Endothelial cell of umbilical vein (primary cell): ENCODE results near the gene TRIM45. TPM values are rescaled to one million over a fixed set of nuclear protein-coding genes. Genes with fewer than 3 reads are reported as not detected.

Source experiments
- BruUV-seq: library from RNA; stranded (reverse); fragments of 400-500 nt; replicated peaks from 2 replicates; lab custom pipeline; 2021; lab: Mats Ljungman, UMichigan
- CTCF ChIA-PET: fragments of 300-600, 350-600 bp; sonication (Branson Sonifier 250); formaldehyde crosslinking; loops from one replicate; lab custom pipeline; 2021; ENCODE audit warnings: antibody characterized with exemption, inconsistent platforms; lab: Charles Lee
- POLR2A ChIA-PET: fragments of 300-600, 350-600 bp; sonication (Branson Sonifier 250); formaldehyde crosslinking; loops from one replicate; lab custom pipeline; 2021; ENCODE audit warnings: antibody characterized with exemption, inconsistent platforms; lab: Charles Lee
- DNase-seq: peaks from one replicate; pipeline ENCODE4 v3.0.0-alpha.2; 2011; ENCODE audit warnings: low read depth, low spot score
- FAIRE-seq: peaks from 2 replicates; lab custom pipeline; 2011; peaks lifted over from hg19 to GRCh38; lab: Jason Lieb, UNC
- H2AFZ ChIP-seq: 2 replicates; pipeline ENCODE4 v1.6.0; 2012; ENCODE audit warnings: low read depth, low read length, control low read depth, inconsistent platforms
- H3K27ac ChIP-seq: 2 replicates; pipeline ENCODE4 v1.5.1; 2011; ENCODE audit warnings: low read depth, mild to moderate bottlenecking, control low read depth, low read length, moderate library complexity; ENCODE audit not compliant: insufficient read depth
- H3K27me3 ChIP-seq, 2 experiments: 2 replicates each; pipeline versions ENCODE4 v1.6.0 to v1.6.1; 2011; ENCODE audit warnings: low read length in 2 of 2, mixed read lengths in 1 of 2; ENCODE audit not compliant: control insufficient read depth in 2 of 2, insufficient read depth in 2 of 2
- H3K36me3 ChIP-seq, 2 experiments: 2 replicates in 1 of 2; 3 replicates in 1 of 2; pipeline ENCODE4 v1.5.1; 2011; ENCODE audit warnings: low read length in 2 of 2, mild to moderate bottlenecking in 1 of 2, moderate library complexity in 1 of 2; ENCODE audit not compliant: control insufficient read depth in 2 of 2, insufficient read depth in 2 of 2; ENCODE audit errors: extremely low read depth in 1 of 2
- H3K4me1 ChIP-seq: 3 replicates; pipeline ENCODE4 v1.5.1; 2011; ENCODE audit warnings: mild to moderate bottlenecking, low read length; ENCODE audit not compliant: control insufficient read depth, insufficient read depth; ENCODE audit errors: extremely low read depth
- H3K4me2 ChIP-seq: 2 replicates; pipeline ENCODE4 v1.6.1; 2011; ENCODE audit warnings: low read length, control low read depth, mixed read lengths; ENCODE audit not compliant: insufficient read depth
- H3K4me3 ChIP-seq, 3 experiments: fragments of 200-600 bp in 1 of 3; sonication (generic), shearing (Covaris generic) in 1 of 3; replicated peaks in 1 of 3; 2 replicates each; pipeline ENCODE4 v1.5.1; 2011 to 2016; ENCODE audit warnings: control low read depth in 3 of 3, low read length in 3 of 3, mild to moderate bottlenecking in 2 of 3, inconsistent platforms in 1 of 3, low read depth in 1 of 3, moderate library complexity in 1 of 3; ENCODE audit not compliant: insufficient read depth in 1 of 3
- H3K79me2 ChIP-seq: 2 replicates; pipeline ENCODE4 v1.6.0; 2012; ENCODE audit warnings: low read length, inconsistent platforms; ENCODE audit not compliant: control insufficient read depth, insufficient read depth
- H3K9ac ChIP-seq: replicated peaks from 2 replicates; pipeline ENCODE3; 2011; ENCODE audit warnings: low read length, control low read depth; ENCODE audit not compliant: insufficient read depth; ENCODE audit errors: extremely low read depth
- H3K9me1 ChIP-seq: replicated peaks from 3 replicates; pipeline ENCODE4 v1.6.0; 2011; ENCODE audit warnings: mild to moderate bottlenecking, low read length; ENCODE audit not compliant: control insufficient read depth, insufficient read depth; ENCODE audit errors: extremely low read depth
- H3K9me3 ChIP-seq: replicated peaks from 2 replicates; pipeline ENCODE4 v1.5.1; 2012; ENCODE audit warnings: low read length, inconsistent platforms; ENCODE audit not compliant: control insufficient read depth, insufficient read depth
- H4K20me1 ChIP-seq: replicated peaks from 2 replicates; pipeline ENCODE3; 2011; ENCODE audit warnings: mild to moderate bottlenecking, low read length; ENCODE audit not compliant: control insufficient read depth, insufficient read depth; ENCODE audit errors: extremely low read depth
- CTCF ChIP-seq, 2 donors: IDR thresholded peaks; 1 replicate in 1 of 2; 2 replicates in 1 of 2; pipeline ENCODE4 v1.5.1; 2011; ENCODE audit warnings: low read length in 2 of 2, mild to moderate bottlenecking in 2 of 2, moderate library complexity in 2 of 2, control low read depth in 1 of 2, inconsistent platforms in 1 of 2, low read depth in 1 of 2; ENCODE audit not compliant: insufficient read depth in 1 of 2; ENCODE audit errors: extremely low read depth in 1 of 2
- EZH2 ChIP-seq: IDR thresholded peaks from 2 replicates; pipeline ENCODE4 v1.6.1; 2012; ENCODE audit warnings: borderline replicate concordance, low read depth, mild to moderate bottlenecking, moderate library complexity, low read length, inconsistent platforms; ENCODE audit not compliant: severe bottlenecking
- FOS ChIP-seq: IDR thresholded peaks from 2 replicates; pipeline ENCODE4 v1.6.1; 2011; ENCODE audit warnings: mild to moderate bottlenecking, low read length, moderate library complexity, borderline replicate concordance; ENCODE audit not compliant: insufficient read depth
- GATA2 ChIP-seq: IDR thresholded peaks from 2 replicates; pipeline ENCODE4 v1.7.0; 2011; ENCODE audit warnings: low read depth, mild to moderate bottlenecking, moderate library complexity, mixed read lengths, low read length; ENCODE audit not compliant: insufficient read length, insufficient read depth
- JUN ChIP-seq: IDR thresholded peaks from 2 replicates; pipeline ENCODE4 v1.6.1; 2011; ENCODE audit warnings: borderline replicate concordance, low read depth; ENCODE audit not compliant: insufficient read length, insufficient read depth
- MAX ChIP-seq: IDR thresholded peaks from 2 replicates; pipeline ENCODE4 v1.6.1; 2011; ENCODE audit not compliant: insufficient read depth, insufficient read length
- MYC ChIP-seq: IDR thresholded peaks from one replicate; pipeline ENCODE4 v1.6.1; 2011; ENCODE audit warnings: mild to moderate bottlenecking, low read depth, low read length
- POLR2A ChIP-seq: IDR thresholded peaks from 2 replicates; pipeline ENCODE4 v1.6.1; 2012; ENCODE audit warnings: low read depth, mild to moderate bottlenecking, control low read depth, low read length
- POLR2AphosphoS5 ChIP-seq: IDR thresholded peaks from 2 replicates; pipeline ENCODE4 v1.6.1; 2012; ENCODE audit warnings: low read depth, mild to moderate bottlenecking, control low read depth, low read length, moderate library complexity; ENCODE audit not compliant: insufficient read depth
- dilution Hi-C: fragments of 300-500 bp; cut with MboI; formaldehyde crosslinking; loops from one replicate; pipeline ENCODE4 v1.15.0; 2019; ENCODE audit warnings: low sequenced_read_pairs; ENCODE audit not compliant: extremely low pct_ligation_motif_present
- intact Hi-C: fragments of 100-400 bp; cut with micrococcal nuclease; formaldehyde crosslinking; loops from one replicate; pipeline ENCODE4 v1.10.0; 2022
- polyA plus RNA-seq, 4 experiments: library from polyadenylated mRNA; depleted of rRNA in 3 of 4; stranded (reverse) in 3 of 4; unstranded in 1 of 4; fragments of >200 nt; gene quantifications; 2 replicates each; pipeline versions ENCODE4 v1.2.1 to v1.2.3, GENCODE V29; 2011 to 2012; ENCODE audit warnings: missing spikeins in 1 of 4
- total RNA-seq: library from RNA; stranded (reverse); gene quantifications from 2 replicates; pipeline ENCODE4 v1.2.3, GENCODE V29; 2021

The TRIM45 gene
- total and polyA plus RNA-seq, 2 donors (not counting 3 experiments of a cell fraction or from before 2014, with no cell fraction given) = 2.9 to 3.1 TPM

GRCh38 chr1:117110774-117111173 is 10.8 kb downstream of the TRIM45 start:
- Histone ChIP-seq H3K9me3 (no peaks in the 10 kb centered on the region), H2AFZ (no peak overlapping the region), H3K9ac (no peak overlapping the region), H3K27ac (no peak overlapping the region), H3K4me2 (peak overlapping the region; percentile 41), H3K36me3 (no peaks in the 10 kb centered on the region), H3K79me2 (no peaks in the 10 kb centered on the region), H3K4me1 (peaks cover 10% of the 10 kb centered on the region), H4K20me1 (no peaks in the 10 kb centered on the region), H3K27me3 (no peaks in the 10 kb centered on the region), H3K9me1 (no peaks in the 10 kb centered on the region), H3K4me3 (no peak overlapping the region)
- no peak for TF ChIP-seq EZH2
- peak; percentile 80 for TF ChIP-seq FOS
- TF ChIP-seq JUN = peak; percentile 20
- dilution Hi-C loops = no loop called here
- peak; percentile 75 for FAIRE-seq
- DNase-seq = peak; percentile 25
- intact Hi-C loops = no loop called here
- BruUV-seq = no TSS peak
- POLR2A ChIA-PET = no interaction called here
- CTCF ChIA-PET = interaction anchor here (1.0 to 2.5 kb wide), 5 partner anchors 9 to 43 kb away, joined by 3 to 18 read pairs (median 5); no protein-coding TSS in a partner anchor

- H3K4me1 ChIP-seq = peaks cover 10% of the 10 kb centered on the region
- H3K27ac ChIP-seq = no peak overlapping the region
- no peak overlapping the region for H3K4me2 ChIP-seq
- DNase-seq (no peak), FAIRE-seq (no peak)
- no peaks in the 10 kb centered on the region for H3K36me3 ChIP-seq
- ChIA-PET POLR2A (no interaction called here), CTCF (interaction anchor here (1.7 kb wide), 1 partner anchor 14 kb away, joined by 10 read pairs; no protein-coding TSS in a partner anchor)
- H3K9ac ChIP-seq = no peak overlapping the region
- BruUV-seq = no TSS peak
- TF ChIP-seq FOS = no peak
- no peak for TF ChIP-seq POLR2A
- no peak for TF ChIP-seq JUN
- TF ChIP-seq MYC = no peak
- TF ChIP-seq EZH2 = no peak
- no peak for TF ChIP-seq CTCF (IDR thresholded peaks at IDR 0.05; ENCODE audit: extremely low read depth in 1 of 2, insufficient read depth in 1 of 2, low read depth in 1 of 2, low read length in 2 of 2)
- no peak for TF ChIP-seq GATA2
- TF ChIP-seq MAX = no peak
- no peak for TF ChIP-seq POLR2AphosphoS5
- intact Hi-C loops = no loop called here
- H2AFZ ChIP-seq = no peak overlapping the region
- no peak overlapping the region for H3K4me3 ChIP-seq
- H3K79me2 ChIP-seq = no peaks in the 10 kb centered on the region
- H3K9me1 ChIP-seq = no peaks in the 10 kb centered on the region
- H4K20me1 ChIP-seq = no peaks in the 10 kb centered on the region
- dilution Hi-C loops = no loop called here
- no peaks in the 10 kb centered on the region for H3K9me3 ChIP-seq
- no peaks in the 10 kb centered on the region for H3K27me3 ChIP-seq
These were observed 14.2 kb downstream of the TRIM45 start for GRCh38 chr1:117107364-117107763.
